Panc1 (cell line): ENCODE data around the gene WRNIP1.

Experiments
- CTCF ChIP-seq: fragments of 450-650 bp; IDR thresholded peaks from 2 replicates; pipeline ENCODE4 v1.5.1; 2017; ENCODE audit warnings: mild to moderate bottlenecking
- POLR2AphosphoS5 ChIP-seq: IDR thresholded peaks from 2 replicates; pipeline ENCODE4 v1.6.1; 2012; ENCODE audit warnings: mild to moderate bottlenecking, low read depth, low read length, moderate library complexity
- REST ChIP-seq, 2 experiments: IDR thresholded peaks; 2 replicates each; pipeline ENCODE4 v1.6.1; 2011 to 2012; ENCODE audit warnings: low read depth in 2 of 2, control low read depth in 1 of 2, low read length in 1 of 2, mild to moderate bottlenecking in 1 of 2, moderate library complexity in 1 of 2; ENCODE audit not compliant: insufficient read depth in 1 of 2
- SIN3A ChIP-seq: IDR thresholded peaks from 2 replicates; pipeline ENCODE4 v1.6.1; 2012; ENCODE audit warnings: low read depth, mild to moderate bottlenecking, low read length, moderate library complexity, borderline replicate concordance; ENCODE audit not compliant: insufficient read depth

DNA sequence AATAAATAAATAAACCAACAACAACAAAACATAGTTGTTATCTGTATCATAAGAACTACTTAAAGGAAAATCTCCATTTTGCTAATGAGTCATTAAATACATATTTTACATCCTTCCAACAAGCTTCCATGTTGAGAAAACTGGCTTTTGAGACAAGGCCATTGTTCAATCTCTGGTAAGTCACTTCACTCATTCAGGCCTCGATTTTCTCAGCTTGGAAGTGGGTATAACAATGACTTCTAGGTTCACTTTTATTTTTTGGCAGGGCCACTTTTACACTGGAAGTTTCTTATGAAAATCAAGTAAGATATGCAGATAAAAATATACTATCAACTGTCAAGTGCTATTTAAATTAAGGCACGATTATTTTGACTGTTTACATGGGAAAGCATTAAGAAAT lies 30.0 kb downstream of the WRNIP1 start:
- no peak for TF ChIP-seq CTCF
- TF ChIP-seq POLR2AphosphoS5 = no peak
- no peak for TF ChIP-seq REST (IDR thresholded peaks at IDR 0.05; ENCODE audit: insufficient read depth in 1 of 2, low read depth in 2 of 2, low read length in 1 of 2)
- no peak for TF ChIP-seq SIN3A
